Mucosa of stomach (tissue), 1 donor: ENCODE results near the gene CNIH2.
"Not testable (repeated sequence)": the region's sequence is repeated elsewhere in the genome, so short reads cannot be mapped to it uniquely, and the experiment has no call there.

Experiments
- H3K27me3 ChIP-seq: one replicate; pipeline ENCODE4 v1.7.0; 2013; ENCODE audit warnings: mild to moderate bottlenecking, low read length; ENCODE audit not compliant: control insufficient read depth, insufficient read depth
- H3K36me3 ChIP-seq: one replicate; pipeline ENCODE4 v1.7.0; 2013; ENCODE audit warnings: low read length; ENCODE audit not compliant: control insufficient read depth, insufficient read depth
- H3K4me1 ChIP-seq: one replicate; pipeline ENCODE4 v1.7.0; 2013; ENCODE audit warnings: mild to moderate bottlenecking, low read length; ENCODE audit not compliant: control insufficient read depth, insufficient read depth
- H3K4me3 ChIP-seq: one replicate; pipeline ENCODE4 v1.7.0; 2013; ENCODE audit warnings: low read length
- H3K9ac ChIP-seq: one replicate; pipeline ENCODE4 v1.7.0; 2013; ENCODE audit warnings: mild to moderate bottlenecking, low read length, moderate library complexity
- H3K9me3 ChIP-seq: one replicate; pipeline ENCODE4 v1.7.0; 2013; ENCODE audit warnings: mild to moderate bottlenecking, low read length, moderate library complexity; ENCODE audit not compliant: control insufficient read depth
- donor health status: Pancreatic carcinoma.

Gene CNIH2

GRCh38 chr11:66302656-66303055 is 24.7 kb downstream of the CNIH2 start:
- no peak overlapping the region for H3K9ac ChIP-seq
- H3K4me3 ChIP-seq: no peak overlapping the region
- H3K4me1 ChIP-seq: no peaks in the 10 kb centered on the region
- H3K36me3 ChIP-seq: no peaks in the 10 kb centered on the region
- no peaks in the 10 kb centered on the region for H3K27me3 ChIP-seq
- no peaks in the 10 kb centered on the region for H3K9me3 ChIP-seq

- H3K27me3 ChIP-seq: no peaks in the 10 kb centered on the region
- H3K36me3 ChIP-seq: no peaks in the 10 kb centered on the region
- H3K4me1 ChIP-seq: peaks cover 10% of the 10 kb centered on the region
- H3K4me3 ChIP-seq: no peak overlapping the region
- H3K9ac ChIP-seq: no peak overlapping the region
- no peaks in the 10 kb centered on the region for H3K9me3 ChIP-seq
Observed at GRCh38 chr11:66309475-66309874, 31.5 kb downstream of the CNIH2 start.

- Histone ChIP-seq H3K9ac (no peak overlapping the region), H3K4me3 (no peak overlapping the region), H3K27me3 (no peaks in the 10 kb centered on the region), H3K4me1 (peaks cover 10% of the 10 kb centered on the region), H3K36me3 (no peaks in the 10 kb centered on the region), H3K9me3 (no peaks in the 10 kb centered on the region)
Observed at GRCh38 chr11:66310324-66310723, 32.3 kb downstream of the CNIH2 start.

- H3K9me3 ChIP-seq, H3K9ac ChIP-seq, H3K4me3 ChIP-seq, H3K36me3 ChIP-seq, H3K27me3 ChIP-seq: not testable (repeated sequence)
- H3K4me1 ChIP-seq: peaks cover 10% of the 10 kb centered on the region
Observed at GRCh38 chr11:66310803-66311440, 32.9 kb downstream of the CNIH2 start.

GRCh38 chr11:66311470-66311964 is 33.5 kb downstream of the CNIH2 start:
- no peaks in the 10 kb centered on the region for H3K27me3 ChIP-seq
- H3K9me3 ChIP-seq: no peaks in the 10 kb centered on the region
- H3K4me1 ChIP-seq: peaks cover 10% of the 10 kb centered on the region
- H3K36me3 ChIP-seq: no peaks in the 10 kb centered on the region
- peak overlapping the region; percentile 43 for H3K4me3 ChIP-seq
- peak overlapping the region; percentile 46 for H3K9ac ChIP-seq

- H3K4me1 ChIP-seq: peaks cover 10% of the 10 kb centered on the region
- peak overlapping the region; percentile 46 for H3K9ac ChIP-seq
- no peaks in the 10 kb centered on the region for H3K9me3 ChIP-seq
- H3K27me3 ChIP-seq: no peaks in the 10 kb centered on the region
- H3K4me3 ChIP-seq: peak overlapping the region; percentile 43
- no peaks in the 10 kb centered on the region for H3K36me3 ChIP-seq
Observed at GRCh38 chr11:66311965-66312548, 34.1 kb downstream of the CNIH2 start.

- Histone ChIP-seq H3K9ac (peak overlapping the region; percentile 53), H3K4me3 (no peak overlapping the region), H3K4me1 (peaks cover 10% of the 10 kb centered on the region), H3K36me3 (no peaks in the 10 kb centered on the region), H3K9me3 (no peaks in the 10 kb centered on the region), H3K27me3 (no peaks in the 10 kb centered on the region)
Observed at GRCh38 chr11:66312549-66313320, 34.8 kb downstream of the CNIH2 start.

GRCh38 chr11:66313321-66314185 is 35.6 kb downstream of the CNIH2 start:
- H3K9ac ChIP-seq: peak overlapping the region; percentile 53
- H3K27me3 ChIP-seq: no peaks in the 10 kb centered on the region
- H3K4me1 ChIP-seq: peaks cover 10% of the 10 kb centered on the region
- no peaks in the 10 kb centered on the region for H3K9me3 ChIP-seq
- H3K36me3 ChIP-seq: no peaks in the 10 kb centered on the region
- no peak overlapping the region for H3K4me3 ChIP-seq

GRCh38 chr11:66314186-66314501 is 36.2 kb downstream of the CNIH2 start:
- H3K4me3 ChIP-seq: no peak overlapping the region
- peaks cover 3% of the 10 kb centered on the region for H3K27me3 ChIP-seq
- peak overlapping the region; percentile 22 for H3K9ac ChIP-seq
- no peaks in the 10 kb centered on the region for H3K36me3 ChIP-seq
- peaks cover 10% of the 10 kb centered on the region for H3K4me1 ChIP-seq
- H3K9me3 ChIP-seq: no peaks in the 10 kb centered on the region

GRCh38 chr11:66314561-66315497 is 36.9 kb downstream of the CNIH2 start:
- H3K4me3 ChIP-seq: no peak overlapping the region
- peaks cover 3% of the 10 kb centered on the region for H3K27me3 ChIP-seq
- H3K9ac ChIP-seq: peak overlapping the region; percentile 17
- H3K36me3 ChIP-seq: no peaks in the 10 kb centered on the region
- H3K4me1 ChIP-seq: peaks cover 10% of the 10 kb centered on the region
- H3K9me3 ChIP-seq: no peaks in the 10 kb centered on the region

GRCh38 chr11:66315498-66315885 is 37.5 kb downstream of the CNIH2 start:
- Histone ChIP-seq H3K9me3 (no peaks in the 10 kb centered on the region), H3K9ac (no peak overlapping the region), H3K36me3 (no peaks in the 10 kb centered on the region), H3K27me3 (peaks cover 3% of the 10 kb centered on the region), H3K4me1 (peaks cover 10% of the 10 kb centered on the region), H3K4me3 (no peak overlapping the region)
